Left forelimb (tissue), 1 donor: ENCODE measurements around the gene ANKHD1.

Experiments used
- DNase-seq: peaks from one replicate; pipeline ENCODE4 v3.0.0-alpha.2; 2018; ENCODE audit warnings: low spot score

Gene ANKHD1

DNA sequence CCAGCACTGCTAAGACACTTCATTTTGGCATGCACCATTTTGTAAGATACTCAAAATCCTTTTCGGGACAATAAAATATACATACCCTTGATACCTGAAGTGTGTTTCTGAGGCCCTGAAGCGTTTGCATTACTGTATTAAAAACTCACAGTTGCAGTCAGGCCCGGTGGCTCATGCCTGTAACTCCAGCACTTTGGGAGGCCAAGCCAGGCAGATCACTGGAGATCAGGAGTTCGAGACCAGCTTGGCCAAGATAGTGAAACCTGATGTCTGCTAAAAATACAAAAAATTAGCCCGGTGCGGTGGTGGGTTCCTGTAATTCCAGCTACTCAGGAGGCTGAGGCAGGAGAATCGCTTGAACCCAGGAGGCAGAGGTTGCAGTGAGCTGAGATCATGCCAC lies 143.4 kb downstream of the ANKHD1 start:
- no peak for DNase-seq

- DNase-seq: no peak
These were observed 144.0 kb downstream of the ANKHD1 start for GRCh38 chr5:140545606-140546005.

GRCh38 chr5:140546851-140547507 lies 145.3 kb downstream of the ANKHD1 start:
- DNase-seq: no peak

DNA sequence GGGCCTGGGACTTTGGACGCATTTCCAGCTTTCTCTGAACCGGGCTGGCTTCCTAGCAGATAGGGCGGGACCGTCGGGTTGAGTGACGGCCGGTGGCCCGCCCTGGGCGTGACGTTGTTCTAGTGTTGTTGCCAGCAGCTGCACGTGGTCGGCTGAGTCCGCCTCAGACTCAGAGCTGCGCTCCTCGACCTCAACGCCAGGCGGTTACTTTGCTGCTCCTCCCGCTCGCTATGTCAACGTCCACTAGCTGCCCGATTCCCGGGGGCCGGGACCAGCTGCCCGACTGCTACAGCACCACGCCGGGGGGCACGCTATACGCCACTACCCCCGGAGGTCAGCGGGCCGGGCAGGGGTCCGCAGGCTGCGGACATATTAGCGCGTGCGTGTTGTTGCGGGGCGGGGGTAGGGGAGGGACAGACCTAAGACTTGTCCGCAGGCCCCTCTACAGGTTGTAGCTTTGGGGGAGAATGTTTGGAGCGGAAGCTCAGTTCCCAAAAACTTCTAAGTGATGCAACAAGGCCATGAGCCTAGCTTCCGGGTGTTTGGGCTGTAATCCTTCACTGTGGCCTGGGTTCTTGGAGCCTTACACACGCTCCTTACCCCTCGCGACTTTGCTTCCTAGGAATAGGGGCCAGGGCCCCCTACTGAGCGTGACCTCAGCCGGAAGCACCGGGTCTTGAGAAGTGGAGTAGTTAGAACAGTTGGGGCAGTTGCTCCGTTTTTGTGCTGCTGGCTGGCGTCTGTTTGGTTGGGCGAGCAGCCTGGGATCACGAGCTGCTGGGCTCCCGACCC lies 146.1 kb downstream of the ANKHD1 start, which contains the start of gene EIF4EBP3:
TSS of gene EIF4EBP3 (plus strand) at position 155 of the 792 bp plus-strand sequence. CDS start at position 231, 76 bp downstream.
- DNase-seq: peak; percentile 99

DNA sequence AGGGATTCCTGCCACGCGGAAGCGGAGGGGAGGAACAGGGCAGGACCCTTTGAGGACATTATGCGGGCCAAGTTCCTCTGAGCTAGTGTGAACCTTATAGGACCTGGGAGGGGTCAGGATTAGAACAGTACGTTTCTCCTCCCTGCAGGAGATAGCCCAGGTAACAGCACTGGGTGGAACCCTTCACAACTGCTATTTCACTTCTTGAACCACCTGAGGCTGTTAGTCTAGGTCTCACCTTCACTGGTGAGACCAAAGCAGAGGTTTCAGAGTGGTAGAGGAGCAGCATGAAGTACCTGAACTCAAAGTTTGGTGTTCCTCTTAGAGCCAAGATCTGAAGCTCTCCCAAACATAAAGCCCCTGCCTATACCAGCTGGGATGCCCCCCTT lies 146.7 kb downstream of the ANKHD1 start:
- no peak for DNase-seq

DNA sequence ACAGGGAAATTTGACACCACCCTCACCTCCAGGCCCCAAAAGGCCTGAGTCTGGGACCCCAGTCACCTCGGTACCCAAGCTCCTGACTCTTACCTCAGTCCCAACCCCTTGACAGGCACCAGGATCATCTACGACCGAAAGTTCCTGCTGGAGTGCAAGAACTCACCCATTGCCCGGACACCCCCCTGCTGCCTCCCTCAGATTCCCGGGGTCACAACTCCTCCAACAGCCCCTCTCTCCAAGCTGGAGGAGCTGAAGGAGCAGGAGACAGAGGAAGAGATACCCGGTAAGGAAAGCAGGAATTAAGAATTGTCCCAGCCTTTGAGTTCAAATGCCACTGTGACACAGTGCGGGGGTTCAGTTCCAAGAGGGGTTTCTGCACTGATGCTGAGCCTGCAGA lies 147.2 kb downstream of the ANKHD1 start:
- DNase-seq: no peak

- DNase-seq: no peak
These were observed 147.9 kb downstream of the ANKHD1 start for GRCh38 chr5:140549237-140550144.

- no peak for DNase-seq
These were observed 148.8 kb downstream of the ANKHD1 start for GRCh38 chr5:140550147-140551079.

DNA sequence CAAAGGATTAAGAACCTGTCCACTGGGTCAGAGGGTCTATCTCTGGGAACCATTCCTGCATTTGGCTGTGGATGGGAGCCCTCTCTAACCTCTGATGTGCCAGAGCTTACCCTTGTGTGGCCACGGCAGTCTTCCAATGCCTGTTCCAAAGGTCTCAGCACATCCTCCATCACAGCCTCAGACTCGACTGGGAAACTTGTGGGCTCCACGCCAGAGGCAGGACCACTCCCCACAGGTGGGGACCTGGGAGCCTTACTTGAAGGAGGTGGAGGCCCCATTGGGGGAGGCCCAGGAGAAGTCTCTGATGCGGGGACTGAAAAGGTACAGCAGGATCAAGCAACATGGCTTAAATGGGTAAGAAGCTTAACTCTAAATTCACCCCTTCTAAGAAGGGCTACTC lies 150.2 kb downstream of the ANKHD1 start:
- no peak for DNase-seq

DNA sequence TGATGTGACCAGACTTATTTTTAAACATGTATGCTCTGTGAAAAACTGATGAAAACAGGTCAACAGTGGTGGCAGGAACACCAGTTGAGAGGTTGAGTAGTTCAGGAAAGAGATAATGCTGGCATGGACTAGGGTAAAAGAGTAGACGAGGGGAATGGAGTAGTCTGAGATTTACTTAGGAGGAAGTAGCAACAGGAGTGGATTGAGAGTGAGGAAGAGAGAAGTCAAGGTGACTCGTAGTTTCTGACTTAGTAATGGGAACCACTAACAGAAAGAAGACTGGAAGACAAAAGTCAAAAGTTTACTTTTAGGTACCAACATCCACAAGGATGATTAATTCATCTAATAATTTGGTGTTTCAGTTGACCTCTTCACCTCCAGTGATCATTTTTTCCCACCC lies 152.0 kb downstream of the ANKHD1 start:
- DNase-seq: no peak

DNA sequence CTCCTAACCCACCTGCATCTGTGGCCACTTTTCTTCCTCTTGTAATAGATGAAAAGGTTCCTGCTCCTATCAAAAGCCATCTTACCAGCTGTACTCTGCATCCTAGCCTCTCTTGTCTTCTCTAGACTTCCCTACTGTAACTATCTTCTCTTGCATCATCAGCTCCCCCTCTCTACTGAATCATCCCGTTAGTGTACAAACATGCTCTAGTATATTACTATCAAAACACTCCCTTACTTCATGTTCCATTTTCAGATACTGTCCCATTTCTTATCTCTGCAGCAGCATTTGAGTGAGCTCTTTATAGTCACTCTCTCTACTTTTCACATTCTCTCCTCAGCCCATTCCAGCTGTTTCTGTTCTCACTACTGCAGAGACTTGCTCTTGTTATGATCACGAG lies 152.8 kb downstream of the ANKHD1 start:
- no peak for DNase-seq

GRCh38 chr5:140555747-140556312 lies 154.2 kb downstream of the ANKHD1 start:
- DNase-seq: no peak

- DNase-seq: no peak
These were observed 154.8 kb downstream of the ANKHD1 start for GRCh38 chr5:140556438-140556837.

DNA sequence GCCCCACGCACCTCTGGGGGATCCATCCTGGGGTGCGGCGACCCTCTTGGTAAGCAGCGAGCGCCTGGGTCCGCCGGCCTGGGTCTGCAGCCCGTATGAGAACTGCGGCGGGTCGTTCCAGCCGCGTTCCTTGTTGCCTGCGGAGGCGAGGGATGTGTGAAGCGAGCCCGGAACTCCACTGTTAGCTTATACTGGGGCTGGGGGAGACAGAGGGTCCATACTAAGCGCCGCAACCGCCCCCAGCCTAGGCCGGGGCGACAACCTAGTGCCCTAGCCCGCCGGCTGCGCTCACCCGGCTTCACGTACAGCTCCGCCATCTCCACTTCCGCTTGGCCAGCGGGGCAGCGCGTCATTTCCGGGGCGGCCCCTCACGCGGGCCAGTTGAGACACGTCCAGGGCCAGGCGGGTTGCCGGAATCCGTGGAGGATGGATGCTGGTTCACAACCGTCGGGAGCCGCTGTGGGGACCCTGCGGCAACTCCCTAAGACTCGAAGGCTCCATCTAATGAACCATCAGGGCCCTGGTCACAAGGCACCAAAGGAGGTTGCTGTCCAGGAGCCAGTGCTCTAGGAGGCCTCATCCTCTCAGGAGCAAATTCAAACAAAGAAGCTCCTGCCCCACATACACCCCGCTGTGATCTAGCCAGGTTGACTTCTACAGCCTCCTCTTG lies 155.6 kb downstream of the ANKHD1 start, which contains the start of gene SRA1:
TSS of gene SRA1 (minus strand) at position 338 of the 670 bp plus-strand sequence. CDS start at position 317, 21 bp downstream.
- peak; percentile 98 for DNase-seq

DNA sequence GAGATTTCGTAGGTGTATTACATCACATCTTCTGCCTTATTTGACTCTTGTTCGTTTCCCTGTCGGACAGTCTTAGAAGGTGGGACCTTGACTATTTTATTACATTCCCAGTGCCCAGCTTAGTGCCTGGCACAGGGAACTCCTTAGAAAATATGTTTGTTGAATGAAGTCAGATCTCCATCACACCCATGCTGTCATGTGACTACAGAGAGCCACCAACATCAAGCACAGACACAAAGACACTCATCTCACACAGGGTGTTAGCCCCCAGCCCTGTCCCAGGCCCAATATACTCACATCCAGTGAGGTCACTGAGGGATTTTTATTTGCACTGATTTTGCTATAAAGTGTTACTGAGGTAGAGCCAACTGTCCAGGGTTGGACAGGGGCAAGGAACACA lies 156.3 kb downstream of the ANKHD1 start:
- DNase-seq: no peak

DNA sequence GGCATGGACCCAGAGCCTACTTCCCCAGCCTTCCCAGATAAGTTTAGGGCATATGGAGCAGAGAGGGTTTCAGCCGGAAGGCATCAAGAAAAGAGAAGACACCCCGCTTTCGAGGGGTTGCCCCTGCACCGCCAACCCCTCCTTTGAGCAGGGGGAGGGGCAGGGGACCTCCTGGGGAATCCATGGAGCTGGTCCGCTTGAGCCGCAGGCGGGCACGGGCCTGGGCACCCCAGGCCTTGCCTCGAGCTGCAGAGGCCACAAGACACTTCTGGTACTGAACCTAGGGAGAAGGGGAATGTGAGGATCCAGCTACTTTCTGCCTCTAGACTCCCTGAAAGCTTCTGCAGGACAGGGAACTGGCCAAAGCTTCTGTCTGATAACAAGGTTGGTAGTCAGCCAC lies 156.9 kb downstream of the ANKHD1 start:
- no peak for DNase-seq

DNA sequence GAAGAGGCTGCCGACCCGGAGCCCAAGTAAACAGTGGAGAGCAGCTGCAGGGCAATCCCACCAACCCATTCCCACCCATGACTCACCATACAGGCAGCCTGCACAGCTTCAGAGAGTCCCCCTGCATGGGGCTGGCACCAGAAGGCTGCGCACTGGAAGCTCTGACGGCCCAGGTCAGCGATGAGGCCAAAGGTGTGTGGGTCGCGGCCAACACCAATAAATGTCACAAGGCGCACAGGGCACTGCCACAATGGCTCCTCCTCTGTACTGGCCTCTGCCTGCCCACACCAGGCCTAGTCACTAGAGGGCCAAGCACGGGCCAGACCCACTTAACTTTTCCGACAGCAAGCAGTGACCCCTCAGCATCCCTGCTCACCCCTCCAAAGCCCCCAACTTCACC lies 158.6 kb downstream of the ANKHD1 start:
- no peak for DNase-seq

DNA sequence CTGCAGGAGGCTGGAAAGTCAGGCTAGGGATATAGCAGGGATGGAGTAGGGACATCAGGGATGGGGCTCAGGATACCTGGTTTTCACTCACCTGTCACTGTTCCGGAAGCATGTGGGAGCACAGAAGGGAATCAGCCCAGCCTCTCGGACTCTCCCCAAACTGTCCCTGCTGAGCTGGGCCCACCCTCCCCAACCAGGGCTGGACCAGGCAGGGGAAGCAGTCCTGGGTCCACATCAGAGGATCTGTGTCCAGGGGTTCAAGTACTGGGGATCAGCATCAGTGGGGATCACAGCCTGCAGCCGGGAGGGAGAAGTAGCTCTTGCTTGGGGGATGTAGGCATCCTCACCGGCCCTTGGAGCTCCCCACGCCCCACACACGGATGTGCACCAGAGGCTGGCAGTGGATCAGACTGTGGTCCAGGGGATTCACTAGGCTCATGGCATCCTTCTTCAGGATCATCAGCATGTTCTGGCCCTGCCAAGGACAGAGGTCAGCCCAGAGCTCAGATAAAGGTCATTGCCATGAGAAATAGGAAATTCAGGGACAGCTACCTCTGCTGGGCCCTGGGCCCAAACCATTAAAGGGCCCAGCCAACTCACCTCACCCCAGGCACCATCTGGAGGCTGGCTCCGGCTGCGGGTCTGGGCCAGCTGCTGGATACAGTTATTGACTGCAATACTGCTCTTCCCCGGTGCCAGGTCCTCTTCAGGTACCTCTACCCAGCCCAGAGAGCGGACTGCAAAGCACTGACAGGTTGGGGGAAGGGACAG lies 160.3 kb downstream of the ANKHD1 start:
- no peak for DNase-seq

DNA sequence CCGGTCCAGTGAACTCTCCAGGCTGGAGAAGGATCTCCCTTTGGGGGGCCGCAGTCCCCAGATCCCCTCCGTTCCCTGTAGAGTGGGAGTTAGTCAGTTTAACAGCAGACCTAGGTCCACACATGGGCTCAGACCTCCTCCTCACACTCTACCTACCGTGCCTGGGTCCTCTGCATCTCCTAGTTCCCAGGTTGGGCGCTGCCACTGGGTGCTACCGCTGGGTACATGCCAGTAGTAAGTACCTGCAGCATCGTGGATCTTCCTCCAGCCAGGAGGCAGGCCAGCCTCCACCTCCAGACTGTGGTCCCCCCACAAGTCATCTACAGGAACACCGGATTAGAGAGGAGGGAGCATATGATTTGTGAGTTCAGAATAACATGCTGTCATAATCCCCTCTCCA lies 162.0 kb downstream of the ANKHD1 start:
- no peak for DNase-seq
